B cell (primary cell): ENCODE results near the gene MYF5.

ENCODE experiments used
- EZH2 ChIP-seq: IDR thresholded peaks from 2 replicates; pipeline ENCODE4 v1.6.1; 2012; ENCODE audit warnings: borderline replicate concordance, low read depth, mild to moderate bottlenecking, moderate library complexity, low read length; ENCODE audit not compliant: insufficient read depth, poor library complexity, severe bottlenecking
- TF ChIP-seq, protein P1 (sequence below): fragments of 200-600 bp; IDR thresholded peaks from one replicate; pipeline ENCODE4 v1.8.0; 2022; ENCODE audit warnings: antibody characterized with exemption, mild to moderate bottlenecking

DNA sequence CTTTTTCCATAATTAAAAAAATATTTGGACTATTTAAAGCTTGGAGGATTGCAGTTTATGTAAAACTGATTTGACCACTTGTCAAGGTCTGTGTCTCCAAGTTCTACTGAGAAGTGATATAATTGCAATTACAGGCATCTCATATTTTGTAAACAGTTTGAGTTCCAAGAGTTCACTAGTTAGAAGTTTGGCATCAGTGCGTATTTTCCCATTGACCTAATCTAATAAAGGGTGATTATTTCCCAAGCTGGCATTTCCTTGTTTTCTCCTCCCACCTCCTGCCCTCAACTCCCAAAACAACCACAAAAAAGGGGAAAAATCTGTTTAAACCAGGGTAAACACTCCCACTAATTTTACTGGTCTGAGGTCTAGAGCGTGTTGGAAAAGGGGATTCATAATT, 12.3 kb upstream of the MYF5 start:
- TF ChIP-seq, protein P1, sequence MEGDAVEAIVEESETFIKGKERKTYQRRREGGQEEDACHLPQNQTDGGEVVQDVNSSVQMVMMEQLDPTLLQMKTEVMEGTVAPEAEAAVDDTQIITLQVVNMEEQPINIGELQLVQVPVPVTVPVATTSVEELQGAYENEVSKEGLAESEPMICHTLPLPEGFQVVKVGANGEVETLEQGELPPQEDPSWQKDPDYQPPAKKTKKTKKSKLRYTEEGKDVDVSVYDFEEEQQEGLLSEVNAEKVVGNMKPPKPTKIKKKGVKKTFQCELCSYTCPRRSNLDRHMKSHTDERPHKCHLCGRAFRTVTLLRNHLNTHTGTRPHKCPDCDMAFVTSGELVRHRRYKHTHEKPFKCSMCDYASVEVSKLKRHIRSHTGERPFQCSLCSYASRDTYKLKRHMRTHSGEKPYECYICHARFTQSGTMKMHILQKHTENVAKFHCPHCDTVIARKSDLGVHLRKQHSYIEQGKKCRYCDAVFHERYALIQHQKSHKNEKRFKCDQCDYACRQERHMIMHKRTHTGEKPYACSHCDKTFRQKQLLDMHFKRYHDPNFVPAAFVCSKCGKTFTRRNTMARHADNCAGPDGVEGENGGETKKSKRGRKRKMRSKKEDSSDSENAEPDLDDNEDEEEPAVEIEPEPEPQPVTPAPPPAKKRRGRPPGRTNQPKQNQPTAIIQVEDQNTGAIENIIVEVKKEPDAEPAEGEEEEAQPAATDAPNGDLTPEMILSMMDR: no peak
- TF ChIP-seq EZH2: no peak
